Endometrial microvascular endothelial cells (primary cell): Measurements from ENCODE around the gene EHMT1. TPM values are rescaled to one million over a fixed set of nuclear protein-coding genes. Genes with fewer than 3 reads are reported as not detected.

Experiments used
- in situ Hi-C: cut with HindIII; loops from 2 replicates; pipeline ENCODE4 v1.10.0; 2017; ENCODE audit warnings: low sequenced_read_pairs, low pct_unique_long_range_greater_than_20kb; ENCODE audit errors: inconsistent ontology term
- total RNA-seq: library from RNA; depleted of rRNA; stranded (reverse); fragments of >200 nt; gene quantifications from one replicate; pipeline ENCODE4 v1.2.3, GENCODE V29; 2015; ENCODE audit errors: inconsistent ontology term

EHMT1 gene
- total RNA-seq, 1 donor from 2014 or later, result 69.0 TPM

- in situ Hi-C loops, result no loop called here
These were observed 19.9 kb downstream of the EHMT1 start for GRCh38 chr9:137638680-137639079.

DNA sequence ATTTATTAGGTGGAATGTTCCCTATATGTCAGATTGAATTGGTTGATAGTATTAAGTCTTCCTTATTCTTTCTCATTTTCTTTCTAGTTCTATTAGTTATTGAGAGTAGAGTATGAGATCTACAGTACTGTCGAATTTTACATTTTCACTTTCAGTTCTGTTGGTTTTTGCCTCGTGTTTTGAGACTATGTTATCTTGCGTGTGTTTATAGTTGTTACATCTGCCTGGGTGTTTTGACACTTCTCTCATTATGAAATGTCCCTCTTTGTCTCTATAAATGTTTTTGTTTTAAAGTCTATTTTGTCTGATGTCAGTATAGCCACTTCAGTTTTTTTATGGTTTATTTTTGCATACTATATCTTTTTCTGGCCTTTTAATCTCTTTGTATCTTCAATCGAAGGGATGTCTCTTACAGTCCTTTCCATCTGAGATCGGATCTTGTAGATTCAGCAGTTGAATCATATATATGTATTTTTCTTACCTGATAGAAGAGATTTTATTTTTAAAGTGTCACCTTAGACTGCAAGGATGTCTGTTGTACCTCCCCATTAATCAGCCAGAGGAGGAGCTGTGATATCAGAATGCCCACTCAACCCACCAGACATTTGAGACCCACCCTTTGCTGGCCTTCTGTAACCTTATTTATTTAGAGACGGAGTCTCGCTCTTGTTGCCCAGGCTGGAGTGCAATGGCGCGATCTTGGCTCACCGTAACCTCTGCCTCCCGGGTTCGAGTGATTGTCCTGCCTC lies 20.7 kb downstream of the EHMT1 start:
- in situ Hi-C loops, result no loop called here

- in situ Hi-C loops, result no loop called here
These were observed 22.1 kb downstream of the EHMT1 start for GRCh38 chr9:137640862-137641261.

- in situ Hi-C loops, result no loop called here
These were observed 23.4 kb downstream of the EHMT1 start for GRCh38 chr9:137642118-137642601.

- in situ Hi-C loops, result no loop called here
These were observed 24.1 kb downstream of the EHMT1 start for GRCh38 chr9:137642892-137643291.

DNA sequence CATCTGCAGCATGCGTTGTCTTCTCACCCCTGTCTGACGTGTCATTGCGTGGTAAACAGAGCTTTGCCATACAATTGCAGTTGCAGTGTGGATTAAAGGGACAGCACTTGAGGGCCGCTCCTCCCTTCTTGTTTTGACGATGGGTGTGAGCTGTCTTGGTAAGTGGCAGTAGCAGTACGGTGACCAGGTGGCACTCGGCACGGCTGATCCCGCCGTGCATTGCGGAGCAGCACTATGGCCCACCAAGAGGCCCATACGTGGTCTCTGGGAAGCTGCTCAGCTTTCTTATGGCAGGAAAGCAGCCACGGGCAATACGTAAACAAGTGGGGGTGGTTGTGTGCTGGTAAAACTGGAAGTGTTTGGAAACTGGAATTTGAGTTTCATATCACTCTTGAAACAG lies 25.1 kb downstream of the EHMT1 start:
- in situ Hi-C loops, result no loop called here

- in situ Hi-C loops, result no loop called here
These were observed 26.4 kb downstream of the EHMT1 start for GRCh38 chr9:137645211-137645610.

DNA sequence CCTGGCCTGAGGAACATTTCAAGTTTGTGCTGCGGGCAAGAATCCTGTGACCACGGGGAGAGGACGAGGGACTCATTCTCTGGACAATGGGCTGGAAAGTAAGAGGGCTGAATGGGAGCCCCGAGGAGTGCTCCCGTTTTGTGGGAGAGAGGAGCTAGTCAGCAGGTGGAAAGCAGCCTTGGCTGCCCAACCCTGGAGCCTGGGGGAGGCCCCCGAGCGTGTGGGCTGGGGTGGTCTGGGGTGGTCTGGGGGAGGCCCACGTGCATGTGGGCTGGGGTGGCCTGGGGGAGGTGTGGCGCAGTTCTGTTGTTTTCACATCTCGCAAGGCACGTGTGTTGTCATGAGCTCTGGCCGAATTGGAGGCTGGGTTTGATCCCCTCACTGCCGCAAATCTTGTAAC lies 27.5 kb downstream of the EHMT1 start:
- in situ Hi-C loops, result no loop called here

DNA sequence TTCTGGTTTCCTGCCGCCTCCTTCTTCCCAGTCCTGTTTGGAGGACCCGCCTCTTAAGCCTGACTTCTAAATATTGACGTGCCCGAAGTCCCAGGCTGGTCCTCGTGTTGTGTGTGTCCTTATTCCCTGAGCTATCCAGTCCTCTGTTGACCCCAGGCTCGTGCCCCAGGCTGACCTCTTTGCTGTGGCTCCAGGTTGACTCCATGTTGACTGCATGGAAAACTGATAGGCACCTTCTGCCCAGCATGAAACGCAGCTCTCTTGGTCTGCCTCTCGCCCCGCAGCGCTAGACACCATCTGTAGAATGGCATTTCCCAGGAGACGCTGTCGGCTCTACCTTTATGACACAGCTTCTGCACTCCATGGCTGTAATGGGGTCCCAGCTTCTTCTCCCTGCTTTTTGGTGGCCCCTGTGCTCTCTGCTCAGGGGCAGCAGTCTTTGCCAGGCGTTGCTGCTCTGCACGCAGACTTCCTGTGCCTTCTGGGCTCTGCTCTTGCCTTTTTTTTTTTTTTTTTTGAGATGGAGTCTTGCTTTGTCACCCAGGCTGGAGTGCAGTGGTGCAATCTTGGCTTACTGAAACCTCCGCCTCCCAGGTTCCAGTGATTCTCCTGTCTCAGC lies 28.4 kb downstream of the EHMT1 start:
- in situ Hi-C loops, result no loop called here

DNA sequence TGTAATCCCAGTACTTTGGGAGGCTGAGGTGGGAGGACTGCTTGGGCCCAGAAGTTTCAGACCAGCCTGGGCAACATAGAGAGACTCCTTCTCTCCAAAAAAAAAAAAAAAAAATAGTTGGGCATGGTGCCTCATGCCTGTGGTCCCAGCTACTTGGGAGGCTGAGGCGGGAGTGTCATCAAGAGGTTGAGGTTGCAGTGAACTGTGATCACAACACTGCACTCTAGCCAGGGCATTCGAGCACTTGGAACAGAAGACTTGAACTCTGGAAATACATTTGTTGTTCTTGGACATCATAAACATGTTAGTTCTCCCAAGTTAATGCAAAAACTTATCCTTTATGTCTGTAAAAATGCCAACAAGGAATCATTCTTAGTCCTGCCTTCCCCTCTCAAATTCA lies 29.6 kb downstream of the EHMT1 start:
- in situ Hi-C loops, result no loop called here

DNA sequence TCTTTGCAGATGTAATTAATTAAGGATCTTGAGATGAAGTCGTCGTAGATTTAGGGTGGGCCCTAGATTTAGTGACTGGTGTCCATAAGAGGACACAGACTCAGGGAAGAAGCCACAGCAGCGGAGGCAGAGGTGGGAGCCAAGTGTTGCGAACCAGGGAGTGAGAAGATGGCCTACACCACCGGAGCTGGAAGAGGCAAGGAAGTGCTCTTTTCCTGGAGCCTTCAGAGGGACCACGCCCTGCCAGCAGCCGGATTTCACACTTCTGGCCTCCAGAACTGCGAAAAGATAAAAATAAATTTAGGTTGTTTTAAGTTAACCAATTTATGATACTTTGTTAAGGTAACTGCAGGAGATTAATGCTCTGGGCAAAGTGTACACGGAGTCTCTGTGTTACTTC lies 30.7 kb downstream of the EHMT1 start:
- in situ Hi-C loops, result no loop called here

- in situ Hi-C loops, result no loop called here
These were observed 31.5 kb downstream of the EHMT1 start for GRCh38 chr9:137650259-137650658.

DNA sequence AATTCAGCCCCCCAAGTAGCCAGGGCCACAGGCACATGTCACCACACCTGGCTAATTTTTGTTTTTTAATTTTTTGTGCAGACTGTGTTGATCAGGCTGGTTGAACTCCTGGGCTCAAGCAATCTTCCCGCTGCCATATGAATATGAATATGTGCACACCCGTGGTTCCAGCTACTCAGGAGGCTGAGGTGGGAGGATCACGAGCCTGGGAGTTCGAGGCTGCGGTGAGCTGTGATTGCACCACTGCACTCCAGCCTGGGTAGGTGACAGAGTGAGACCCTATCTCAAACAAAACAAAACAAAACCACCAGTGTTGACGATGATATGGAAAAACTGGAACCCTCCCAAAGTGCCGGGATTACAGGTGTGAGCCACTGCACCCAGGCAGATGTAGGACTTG lies 32.0 kb downstream of the EHMT1 start:
- in situ Hi-C loops, result no loop called here

GRCh38 chr9:137656416-137656815 lies 37.6 kb downstream of the EHMT1 start:
- in situ Hi-C loops, result no loop called here

DNA sequence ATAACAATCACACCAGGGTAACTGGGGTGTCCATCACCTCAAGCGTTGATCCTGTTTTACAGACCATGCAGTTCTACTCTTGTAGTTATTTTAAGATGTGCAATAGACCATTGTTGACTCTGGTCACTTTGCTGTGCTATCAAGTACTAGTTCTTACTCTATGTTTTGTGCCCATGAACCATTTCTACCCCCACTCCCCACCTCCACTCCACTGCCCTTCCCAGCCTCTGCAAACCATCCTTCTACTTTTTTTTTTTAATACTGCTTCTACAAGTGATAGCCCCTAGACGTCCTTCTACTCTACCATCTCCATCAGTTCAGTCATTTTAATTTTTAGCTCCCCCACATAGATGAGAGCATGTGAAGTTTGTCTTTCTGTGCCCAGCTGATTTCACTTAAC lies 38.8 kb downstream of the EHMT1 start:
- in situ Hi-C loops, result no loop called here

DNA sequence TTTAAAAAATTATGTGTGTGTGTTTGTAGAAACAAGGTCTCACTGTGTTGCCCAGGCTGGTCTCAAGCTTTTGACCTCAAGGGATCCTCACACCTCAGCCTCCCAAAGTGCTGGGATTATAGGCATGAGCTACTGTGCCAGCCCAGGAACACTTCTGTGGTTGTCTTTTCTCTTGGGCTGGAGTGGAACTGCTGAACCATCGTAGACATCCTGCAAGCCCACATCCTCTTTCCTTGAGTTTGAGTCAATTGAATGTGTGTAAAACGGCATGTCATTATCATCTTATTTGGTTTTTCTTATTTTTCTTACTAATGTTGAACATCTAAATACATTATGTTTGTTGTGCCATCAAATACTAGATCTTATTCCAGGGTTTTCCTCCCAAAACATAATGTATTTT lies 40.0 kb downstream of the EHMT1 start:
- in situ Hi-C loops, result no loop called here

DNA sequence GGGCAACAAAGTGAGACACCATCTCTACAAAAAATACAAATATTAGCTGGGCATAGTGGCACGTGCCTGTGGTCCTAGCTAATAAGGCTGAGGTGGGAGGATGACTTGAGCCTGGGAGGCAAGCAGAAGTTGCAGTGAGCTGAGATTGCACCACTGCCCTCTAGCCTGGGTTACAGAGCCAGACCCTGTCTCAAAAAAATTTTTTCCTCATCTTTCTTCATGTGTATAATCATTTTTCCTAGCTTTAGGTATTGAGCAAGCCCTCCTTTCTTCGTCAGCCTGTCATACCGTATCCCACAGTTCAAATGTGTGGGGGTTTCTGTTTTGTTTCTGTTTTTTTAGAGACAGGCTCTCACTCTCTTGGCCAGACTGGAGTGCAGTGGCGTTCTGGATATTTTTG lies 41.3 kb downstream of the EHMT1 start:
- in situ Hi-C loops, result no loop called here

DNA sequence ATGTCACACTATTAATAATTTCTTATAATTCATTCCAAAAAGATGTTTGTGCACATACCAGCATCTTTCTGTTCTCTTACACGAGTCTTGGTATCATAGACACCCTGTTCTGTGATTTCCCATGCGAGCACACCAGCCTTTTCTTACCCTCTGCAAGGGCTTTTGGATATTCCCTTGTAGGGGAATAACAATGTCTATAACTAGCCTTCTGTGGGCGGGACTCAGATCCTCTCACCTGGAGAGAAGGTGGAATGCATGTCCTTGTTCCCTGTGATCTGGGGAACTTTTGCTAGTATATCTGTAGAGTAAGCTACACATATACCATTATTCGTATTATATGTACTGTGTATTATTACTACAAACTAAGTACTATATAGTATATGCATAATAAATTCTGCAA lies 44.8 kb downstream of the EHMT1 start:
- in situ Hi-C loops, result no loop called here

GRCh38 chr9:137664676-137665075 lies 45.9 kb downstream of the EHMT1 start:
- in situ Hi-C loops, result no loop called here

DNA sequence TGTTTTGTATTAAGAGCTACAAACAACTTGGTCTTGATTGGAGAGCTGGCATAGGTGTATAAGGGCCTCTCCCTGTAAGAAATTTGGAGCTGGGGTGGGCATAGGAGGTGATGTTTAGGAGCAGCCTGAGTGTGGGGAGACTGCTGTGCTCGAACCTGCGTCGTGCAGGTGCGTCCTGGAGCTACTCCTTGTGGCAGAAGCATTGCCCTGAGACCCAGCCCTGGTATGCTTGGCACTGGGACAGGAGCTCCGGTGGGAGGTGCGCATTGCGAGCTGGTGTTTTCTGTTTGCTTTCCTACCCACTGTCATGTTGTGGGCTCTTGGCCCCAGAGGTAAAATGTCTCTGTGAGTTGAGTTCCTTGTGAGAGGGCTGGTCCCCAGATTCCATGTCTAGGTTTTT lies 46.4 kb downstream of the EHMT1 start:
- in situ Hi-C loops, result no loop called here
